ENCODE results near the gene FAAP100.
A peak's percentile ranks its signal among the peaks of the same experiment; 100 is the strongest.

Gene FAAP100

GRCh38 chr17:81513372-81513752 is 38.8 kb downstream of the FAAP100 start:
- DNase-seq (ENCODE audit: extremely low read depth in 1 of 2, low read depth in 1 of 2), result peak in 1 of 2 donors; percentile 49

DNA sequence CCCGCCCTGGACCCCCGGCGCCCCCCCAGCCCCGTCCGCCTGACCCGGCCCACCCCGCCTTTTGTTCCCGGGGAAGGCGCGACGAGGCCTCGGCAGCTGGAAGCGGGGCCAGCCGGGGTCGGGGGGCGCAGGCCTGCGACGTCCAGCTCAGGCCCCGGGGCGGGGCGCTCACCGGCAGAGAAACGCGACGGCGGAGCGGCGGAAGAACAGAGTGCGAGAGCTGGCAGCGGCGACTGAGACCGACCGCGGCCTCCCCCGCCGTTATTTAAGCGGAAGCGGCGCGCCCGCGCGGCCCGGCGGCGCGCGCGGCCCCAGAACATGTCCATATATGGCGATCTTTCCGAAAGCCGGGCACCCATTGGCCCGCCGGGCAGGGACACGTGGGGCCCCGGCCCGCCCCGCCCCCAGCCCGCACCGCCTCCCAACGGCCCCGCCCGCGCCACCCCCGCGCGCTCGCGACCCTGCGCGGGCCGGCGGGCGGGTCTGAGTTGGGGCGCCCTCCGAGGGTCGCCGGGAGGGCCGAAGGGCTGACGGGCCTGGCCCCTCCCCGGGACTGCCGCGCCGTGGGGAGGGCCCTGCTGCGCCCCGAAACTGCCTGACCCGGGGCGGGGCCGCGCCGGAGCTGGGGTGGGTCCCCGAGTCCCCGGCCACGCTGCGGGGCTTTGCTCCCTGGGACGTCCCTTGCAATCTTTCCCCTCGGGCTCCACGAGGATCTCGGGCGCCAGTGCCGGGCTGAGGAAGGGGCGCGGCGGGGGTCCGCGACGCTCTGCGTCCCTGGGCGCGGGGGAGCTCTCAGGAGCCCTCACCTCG is 39.4 kb downstream of the FAAP100 start, which contains the start of gene ACTG1:
ACTG1 (minus strand) TSS at position 238 of the 810 bp plus-strand sequence. CDS start 445 bp downstream, outside the sequence.
- DNase-seq (ENCODE audit: extremely low read depth in 1 of 2, low read depth in 1 of 2), result peak; percentile 80 to 85

- no peak for DNase-seq (ENCODE audit: extremely low read depth in 1 of 2, low read depth in 1 of 2)
Observed at GRCh38 chr17:81511804-81512561, 40.2 kb downstream of the FAAP100 start.

DNA sequence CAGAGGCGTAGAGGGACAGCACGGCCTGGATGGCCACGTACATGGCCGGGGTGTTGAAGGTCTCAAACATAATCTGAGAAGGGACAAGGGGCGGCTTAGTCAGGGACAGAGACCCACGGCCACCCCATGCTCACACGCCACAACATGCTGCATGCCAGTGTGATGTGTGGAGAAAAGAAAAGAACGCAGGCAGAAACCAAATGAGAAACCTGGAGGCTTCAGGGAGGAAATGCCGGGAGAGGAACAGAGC is 40.7 kb downstream of the FAAP100 start:
- no peak for DNase-seq (ENCODE audit: extremely low read depth in 1 of 2, low read depth in 1 of 2)

GRCh38 chr17:81510785-81511553 is 41.2 kb downstream of the FAAP100 start:
- DNase-seq (ENCODE audit: extremely low read depth in 1 of 2, low read depth in 1 of 2), result no peak

GRCh38 chr17:81509972-81510784 is 42.0 kb downstream of the FAAP100 start:
- no peak for DNase-seq (ENCODE audit: extremely low read depth in 1 of 2, low read depth in 1 of 2)

- DNase-seq (ENCODE audit: extremely low read depth in 1 of 2, low read depth in 1 of 2), result no peak
Observed at GRCh38 chr17:81509207-81509971, 42.8 kb downstream of the FAAP100 start.

DNA sequence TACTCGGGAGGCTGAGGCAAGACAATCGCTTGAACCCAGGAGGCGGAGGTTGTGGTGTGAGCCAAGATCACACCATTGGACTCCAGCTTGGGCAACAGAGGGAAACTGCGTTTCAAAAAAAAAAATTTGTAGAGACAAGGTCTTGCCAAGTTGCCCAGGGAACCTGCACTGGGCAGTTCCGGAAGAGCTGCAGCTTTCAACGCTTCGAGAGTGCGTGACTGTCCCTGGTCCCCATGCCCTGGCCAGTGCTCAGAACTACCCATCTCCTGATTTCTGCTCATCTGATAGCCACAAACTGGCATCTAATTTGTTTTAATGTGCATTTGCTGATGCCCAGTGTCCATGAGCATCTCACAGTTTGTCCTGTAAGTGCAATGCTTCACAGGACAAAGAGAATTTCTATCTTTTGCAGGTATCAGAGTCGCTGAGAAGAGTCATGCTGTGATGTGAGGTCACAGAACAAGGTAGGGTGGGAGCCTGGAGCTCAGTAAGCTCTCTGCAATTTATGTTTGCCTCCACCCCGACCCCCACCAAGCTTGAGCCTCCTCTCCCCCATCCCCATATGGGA is 43.4 kb downstream of the FAAP100 start:
- DNase-seq (ENCODE audit: extremely low read depth in 1 of 2, low read depth in 1 of 2), result no peak

- no peak for DNase-seq (ENCODE audit: extremely low read depth in 1 of 2, low read depth in 1 of 2)
Observed at GRCh38 chr17:81503619-81504018, 48.5 kb downstream of the FAAP100 start.

DNA sequence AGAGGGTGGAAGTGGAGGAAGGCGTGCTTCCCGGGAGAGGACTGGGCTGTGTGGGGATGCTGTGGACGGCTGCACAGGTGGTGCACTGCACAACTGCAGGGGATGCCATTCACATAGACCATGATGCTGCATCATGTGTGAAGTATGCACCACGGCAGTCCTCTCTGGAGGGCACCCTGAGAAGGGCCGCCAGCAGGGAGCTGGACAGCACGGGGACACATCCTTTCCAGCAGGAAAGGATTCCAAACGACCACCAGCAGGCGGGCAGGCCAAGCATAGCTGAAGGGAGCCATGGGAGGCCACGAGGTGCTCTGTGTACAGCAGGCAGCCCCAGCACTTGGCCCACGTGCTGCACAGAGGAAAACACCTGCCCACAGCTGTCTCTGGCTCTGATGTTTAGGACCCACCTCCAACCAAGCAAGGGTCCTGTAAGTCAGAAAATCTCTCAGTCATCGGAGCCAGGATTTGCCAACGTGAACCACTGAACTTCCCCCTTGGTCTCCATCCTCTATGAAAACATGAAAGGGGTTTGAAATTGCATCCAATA is 49.6 kb downstream of the FAAP100 start:
- no peak for DNase-seq (ENCODE audit: extremely low read depth in 1 of 2, low read depth in 1 of 2)

DNA sequence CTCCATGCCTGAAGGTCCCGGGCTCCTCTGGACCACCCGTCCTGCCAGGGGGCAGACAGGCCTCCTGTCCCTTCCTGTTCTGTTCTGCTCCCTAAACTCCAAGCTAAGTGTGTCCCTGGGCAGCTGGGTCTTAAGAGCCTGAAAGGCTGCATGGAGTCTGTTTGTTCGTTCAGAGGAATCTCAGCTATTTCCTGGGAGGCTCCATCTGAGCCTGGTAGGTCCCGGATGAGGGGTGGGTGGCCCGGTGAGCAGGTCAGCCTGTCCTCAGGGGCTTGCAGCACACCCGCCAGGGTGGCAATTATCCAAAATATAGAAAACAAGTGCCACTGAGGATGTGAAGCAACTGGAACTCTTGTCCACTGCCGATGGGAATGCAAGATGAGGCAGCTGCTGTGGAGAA is 52.1 kb downstream of the FAAP100 start:
- DNase-seq (ENCODE audit: extremely low read depth in 1 of 2, low read depth in 1 of 2), result no peak

DNA sequence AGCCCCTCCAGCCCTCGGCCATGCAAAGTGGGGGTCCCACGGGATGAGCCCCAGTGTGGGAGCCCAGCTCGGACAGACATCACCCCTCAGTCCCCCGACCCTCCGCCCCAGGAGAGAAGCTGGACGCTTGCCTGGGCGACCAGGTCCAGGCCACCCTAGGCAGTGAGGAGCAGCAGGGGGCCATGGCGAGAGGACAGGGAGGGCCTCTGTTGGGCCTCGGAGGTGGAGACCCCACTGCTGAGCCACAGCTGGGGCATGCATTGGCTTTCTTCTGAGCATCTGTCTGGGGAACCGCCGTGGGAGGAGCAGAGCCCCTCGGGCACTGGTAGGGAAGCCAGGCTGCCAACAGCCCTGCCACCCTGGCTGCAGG is 52.6 kb downstream of the FAAP100 start:
- no peak for DNase-seq (ENCODE audit: extremely low read depth in 1 of 2, low read depth in 1 of 2)

DNA sequence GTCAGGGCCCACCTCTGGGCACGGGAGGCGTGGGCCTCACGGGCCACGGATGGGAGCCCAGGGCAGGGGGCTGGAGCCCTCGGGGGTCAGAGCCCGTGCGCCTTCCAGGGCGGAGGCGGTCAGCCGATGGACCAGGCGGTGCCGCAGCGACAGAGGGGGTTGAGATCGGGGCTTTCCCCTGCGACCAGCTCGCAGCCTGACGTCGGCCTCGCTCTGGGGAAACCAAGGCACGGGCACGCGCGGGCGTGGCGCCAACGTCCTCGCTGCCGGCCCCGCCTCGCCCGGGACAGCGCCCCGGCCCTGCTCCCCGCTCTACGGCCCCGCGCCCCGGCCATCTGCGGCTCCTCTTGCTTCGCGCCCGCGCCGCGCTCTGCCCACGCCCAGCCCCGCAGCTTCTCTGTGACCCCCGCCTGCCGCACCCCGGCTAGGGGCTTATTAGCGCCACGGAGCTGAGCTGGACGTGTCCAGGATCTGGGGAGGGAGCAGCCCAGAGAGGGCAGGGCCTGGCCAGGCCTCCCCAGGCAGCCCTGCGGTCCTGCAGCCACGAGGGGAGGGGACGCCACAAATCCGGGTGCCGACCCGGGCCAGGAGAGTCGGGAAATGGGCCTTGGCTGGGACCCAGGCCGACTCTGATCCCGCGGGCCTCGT is 53.1 kb downstream of the FAAP100 start:
- no peak for DNase-seq (ENCODE audit: extremely low read depth in 1 of 2, low read depth in 1 of 2)

GRCh38 chr17:81494626-81495377 is 57.4 kb downstream of the FAAP100 start:
- DNase-seq (ENCODE audit: extremely low read depth in 1 of 2, low read depth in 1 of 2), result no peak

DNA sequence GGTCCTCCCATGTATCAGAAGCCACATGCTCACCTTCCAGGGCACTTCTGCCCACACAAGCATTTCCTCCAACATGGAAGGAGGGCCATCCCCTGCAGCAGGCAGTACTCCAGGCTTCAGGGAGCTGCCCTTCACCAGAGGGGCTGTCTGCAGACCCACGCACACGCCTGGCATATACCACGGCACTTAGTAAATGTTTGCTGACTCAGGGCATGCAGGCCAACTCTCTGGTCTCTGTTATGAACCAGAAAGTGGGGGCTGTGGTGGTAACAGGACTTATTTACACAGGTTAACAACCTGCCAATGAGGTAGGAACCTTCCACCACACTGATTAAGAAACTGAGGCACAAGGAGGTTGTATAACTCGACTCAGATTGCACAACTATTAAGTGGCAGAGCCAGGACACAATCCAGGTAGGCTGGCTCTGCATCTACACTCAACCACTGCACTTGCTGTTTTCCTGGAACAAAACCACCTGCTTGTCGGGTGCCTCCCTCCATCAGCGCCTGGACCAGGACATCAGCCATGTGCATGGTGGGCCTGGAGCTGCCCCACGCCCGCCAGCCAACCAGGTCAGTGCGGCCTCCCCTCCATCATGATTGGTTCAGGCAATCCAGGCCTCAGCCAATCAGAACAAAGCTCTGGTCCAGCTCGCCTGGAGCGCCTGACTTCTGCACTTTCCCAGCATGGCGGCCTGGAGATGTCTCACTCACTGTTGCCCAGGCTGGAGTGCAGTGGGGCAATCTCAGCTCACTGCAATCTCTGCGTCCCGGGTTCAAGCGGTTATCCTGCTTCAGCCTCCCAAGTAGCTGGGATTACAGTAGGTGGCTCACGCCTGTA is 58.7 kb downstream of the FAAP100 start:
- DNase-seq (ENCODE audit: extremely low read depth in 1 of 2, low read depth in 1 of 2), result no peak

GRCh38 chr17:81492706-81493105 is 59.4 kb downstream of the FAAP100 start:
- DNase-seq (ENCODE audit: extremely low read depth in 1 of 2, low read depth in 1 of 2), result no peak

DNA sequence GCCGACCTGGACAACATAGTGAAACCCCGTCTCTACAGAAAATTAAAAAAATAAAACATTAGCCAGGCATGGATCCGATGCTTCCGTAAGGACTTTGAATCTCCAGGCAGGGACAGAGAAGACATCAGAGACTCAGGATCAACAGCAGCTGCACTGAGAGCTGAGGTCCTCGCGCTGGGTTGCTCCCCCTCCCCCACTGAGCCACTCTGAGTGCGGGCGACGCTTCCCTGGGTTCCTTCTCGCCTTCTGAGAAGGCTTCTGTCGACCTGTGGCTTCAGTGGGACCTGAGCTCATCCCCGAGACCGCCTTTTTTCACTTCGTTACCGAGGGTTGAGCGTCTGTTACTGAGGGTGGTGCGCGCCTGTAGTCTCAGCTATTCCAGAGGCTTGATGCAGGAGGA is 60.0 kb downstream of the FAAP100 start:
- no peak for DNase-seq (ENCODE audit: extremely low read depth in 1 of 2, low read depth in 1 of 2)
